Panc1 (cell line): ENCODE measurements around the gene ATG10.
"Not testable (repeated sequence)": the region's sequence is repeated elsewhere in the genome, so short reads cannot be mapped to it uniquely, and the experiment has no call there.

Source experiments
- POLR2AphosphoS5 ChIP-seq: IDR thresholded peaks from 2 replicates; pipeline ENCODE4 v1.6.1; 2012; ENCODE audit warnings: mild to moderate bottlenecking, low read depth, low read length, moderate library complexity
- SIN3A ChIP-seq: IDR thresholded peaks from 2 replicates; pipeline ENCODE4 v1.6.1; 2012; ENCODE audit warnings: low read depth, mild to moderate bottlenecking, low read length, moderate library complexity, borderline replicate concordance; ENCODE audit not compliant: insufficient read depth
- TF ChIP-seq, protein P1 (sequence below): fragments of 450-650 bp; IDR thresholded peaks from 2 replicates; pipeline ENCODE4 v1.5.1; 2017; ENCODE audit warnings: mild to moderate bottlenecking

DNA sequence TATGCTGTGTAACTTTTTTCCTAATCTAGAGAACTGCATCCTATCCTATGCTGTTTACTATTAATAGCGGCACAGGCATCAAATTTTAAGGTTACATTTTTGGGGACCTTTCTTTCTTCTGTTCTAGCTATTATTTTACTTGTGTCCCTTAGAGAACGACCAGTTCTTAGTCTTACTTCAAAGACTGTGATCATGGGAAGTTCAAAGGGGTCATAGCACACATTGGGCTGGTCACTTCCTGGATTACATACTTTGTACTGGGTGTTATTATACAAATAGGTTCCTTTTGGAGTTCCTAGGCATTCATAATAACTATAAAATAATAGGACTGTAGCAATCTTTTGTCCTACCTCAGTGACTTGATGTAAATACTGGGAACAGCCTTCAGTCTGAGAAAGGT lies 297.5 kb downstream of the ATG10 start:
- TF ChIP-seq, protein P1, sequence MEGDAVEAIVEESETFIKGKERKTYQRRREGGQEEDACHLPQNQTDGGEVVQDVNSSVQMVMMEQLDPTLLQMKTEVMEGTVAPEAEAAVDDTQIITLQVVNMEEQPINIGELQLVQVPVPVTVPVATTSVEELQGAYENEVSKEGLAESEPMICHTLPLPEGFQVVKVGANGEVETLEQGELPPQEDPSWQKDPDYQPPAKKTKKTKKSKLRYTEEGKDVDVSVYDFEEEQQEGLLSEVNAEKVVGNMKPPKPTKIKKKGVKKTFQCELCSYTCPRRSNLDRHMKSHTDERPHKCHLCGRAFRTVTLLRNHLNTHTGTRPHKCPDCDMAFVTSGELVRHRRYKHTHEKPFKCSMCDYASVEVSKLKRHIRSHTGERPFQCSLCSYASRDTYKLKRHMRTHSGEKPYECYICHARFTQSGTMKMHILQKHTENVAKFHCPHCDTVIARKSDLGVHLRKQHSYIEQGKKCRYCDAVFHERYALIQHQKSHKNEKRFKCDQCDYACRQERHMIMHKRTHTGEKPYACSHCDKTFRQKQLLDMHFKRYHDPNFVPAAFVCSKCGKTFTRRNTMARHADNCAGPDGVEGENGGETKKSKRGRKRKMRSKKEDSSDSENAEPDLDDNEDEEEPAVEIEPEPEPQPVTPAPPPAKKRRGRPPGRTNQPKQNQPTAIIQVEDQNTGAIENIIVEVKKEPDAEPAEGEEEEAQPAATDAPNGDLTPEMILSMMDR: not testable (repeated sequence)
- TF ChIP-seq POLR2AphosphoS5, SIN3A: not testable (repeated sequence)
